OCI-M2 (cell line): ENCODE data around the gene CYP2B6.
"Not testable (repeated sequence)": the region's sequence is repeated elsewhere in the genome, so short reads cannot be mapped to it uniquely, and the experiment has no call there.

Experiments
- DNase-seq: peaks from one replicate; lab custom pipeline; 2025; ENCODE audit not compliant: unreplicated experiment; lab: John Stamatoyannopoulos, UW

Gene CYP2B6

GRCh38 chr19:41030651-41031050 is 39.6 kb downstream of the CYP2B6 start:
- no peak for DNase-seq

- no peak for DNase-seq
These were observed 40.8 kb downstream of the CYP2B6 start for GRCh38 chr19:41031916-41032315.

DNA sequence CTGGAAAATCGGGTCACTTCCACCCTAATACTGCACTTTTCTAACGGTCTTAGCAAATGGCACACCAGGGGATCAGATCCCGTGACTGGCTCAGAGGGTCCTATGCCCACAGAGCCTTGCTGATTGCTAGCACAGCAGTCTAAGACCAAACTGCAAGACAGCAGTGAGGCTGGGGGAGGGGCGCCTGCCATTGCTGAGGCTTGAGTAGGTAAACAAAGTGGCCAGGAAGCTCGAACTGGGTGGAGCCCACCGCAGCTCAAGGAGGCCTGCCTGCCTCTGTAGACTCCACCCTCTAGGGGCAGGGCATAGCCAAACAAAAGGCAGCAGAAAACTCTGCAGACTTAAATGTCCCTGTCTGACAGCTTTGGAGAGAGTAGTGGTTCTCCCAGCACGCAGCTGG is 42.2 kb downstream of the CYP2B6 start:
- not testable (repeated sequence) for DNase-seq

GRCh38 chr19:41039806-41040205 is 48.7 kb downstream of the CYP2B6 start:
- DNase-seq = no peak

- DNase-seq = not testable (repeated sequence)
These were observed 54.0 kb downstream of the CYP2B6 start for GRCh38 chr19:41045095-41045494.

- no peak for DNase-seq
These were observed 59.3 kb downstream of the CYP2B6 start for GRCh38 chr19:41050426-41050825.

DNA sequence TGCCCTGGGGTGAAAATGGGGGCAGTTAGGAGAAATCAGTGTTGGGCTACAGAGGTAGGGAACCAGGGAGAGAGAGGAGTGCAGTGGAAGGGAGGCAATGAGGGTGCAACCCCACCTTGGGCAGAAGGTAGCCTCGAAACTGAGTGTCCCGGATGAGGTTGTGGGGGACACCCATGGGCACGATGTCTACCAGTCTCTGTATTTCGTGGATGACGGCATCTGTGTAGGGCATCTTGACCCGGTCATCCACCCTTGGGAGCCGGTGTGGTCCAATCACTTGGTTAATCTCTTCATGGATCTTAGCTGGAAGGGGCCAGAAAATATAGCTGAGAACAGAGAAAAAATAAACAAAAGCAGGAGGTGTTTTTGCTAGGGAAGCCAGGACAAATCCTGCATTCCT is 61.1 kb downstream of the CYP2B6 start:
- DNase-seq = not testable (repeated sequence)

GRCh38 chr19:41053331-41053730 is 62.2 kb downstream of the CYP2B6 start:
- DNase-seq = not testable (repeated sequence)

DNA sequence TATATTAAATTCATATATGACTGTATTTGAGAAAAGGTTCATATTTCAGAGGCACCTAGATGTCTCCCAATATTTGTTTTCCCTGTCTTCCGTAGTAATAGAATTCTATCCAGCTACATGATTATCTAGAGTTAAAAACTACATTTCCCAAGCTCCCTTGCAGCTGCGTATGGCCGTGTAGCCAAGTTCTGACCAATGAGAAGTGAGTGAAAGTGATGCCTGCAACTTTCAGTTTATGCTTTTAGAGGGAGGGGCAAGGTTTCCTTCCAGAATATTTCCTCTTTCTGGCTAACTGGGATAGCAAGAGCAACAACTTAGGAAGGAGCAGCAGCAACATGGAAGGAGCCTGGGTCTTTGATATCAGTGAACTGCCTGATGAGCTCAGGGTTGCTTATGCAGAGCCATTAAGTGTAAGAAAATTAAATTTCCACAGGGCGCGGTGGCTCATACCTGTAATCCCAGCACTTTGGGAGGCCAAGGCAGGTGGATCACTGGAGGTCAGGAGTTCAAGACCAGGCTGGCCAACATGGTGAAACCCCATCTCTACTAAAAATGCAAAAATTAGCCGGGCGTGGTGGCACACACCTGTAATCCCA is 74.0 kb downstream of the CYP2B6 start:
- no peak for DNase-seq
